Measurements from ENCODE around the gene RTL5.

Gene RTL5

GRCh38 chrX:72128183-72128834, 3.4 kb downstream of the RTL5 start:
- Mint-ChIP-seq H3K27me3 (ENCODE audit: low read depth) (no peaks in the 10 kb centered on the region), H3K4me3 (peak overlapping the region; percentile 23 to 78 (median 72)), H3K9me3 (peaks cover 15% of the 10 kb centered on the region), H3K4me1 (peaks cover 62% of the 10 kb centered on the region), H3K36me3 (ENCODE audit: low read depth) (peaks cover 21% of the 10 kb centered on the region), H3K27ac (peak overlapping the region; percentile 54 to 67 (median 62))
- no peak for TF ChIP-seq CTCF (IDR thresholded peaks at IDR 0.05; ENCODE audit: unreplicated experiment in 3 of 3)

GRCh38 chrX:72127332-72127731, 4.4 kb downstream of the RTL5 start:
- peaks cover 21% of the 10 kb centered on the region for H3K36me3 Mint-ChIP-seq (ENCODE audit: low read depth)
- peak overlapping the region; percentile 67 to 83 (median 76) for H3K27ac Mint-ChIP-seq
- H3K4me1 Mint-ChIP-seq = peaks cover 67% of the 10 kb centered on the region
- no peak for TF ChIP-seq CTCF (IDR thresholded peaks at IDR 0.05; ENCODE audit: unreplicated experiment in 3 of 3)
- no peak overlapping the region for H3K4me3 Mint-ChIP-seq
- H3K27me3 Mint-ChIP-seq (ENCODE audit: low read depth) = no peaks in the 10 kb centered on the region
- peaks cover 18% of the 10 kb centered on the region for H3K9me3 Mint-ChIP-seq

- Mint-ChIP-seq H3K36me3 (ENCODE audit: low read depth) (peaks cover 21% of the 10 kb centered on the region), H3K4me1 (peaks cover 62% of the 10 kb centered on the region), H3K9me3 (peaks cover 18% of the 10 kb centered on the region), H3K4me3 (peak overlapping the region; percentile 2 to 63 (median 63)), H3K27ac (peak overlapping the region; percentile 67 to 83 (median 76)), H3K27me3 (ENCODE audit: low read depth) (no peaks in the 10 kb centered on the region)
- peak; percentile 70 to 73 (median 71) for TF ChIP-seq CTCF (IDR thresholded peaks at IDR 0.05; ENCODE audit: unreplicated experiment in 3 of 3)
These were observed 5.1 kb downstream of the RTL5 start for GRCh38 chrX:72126539-72127140.

GRCh38 chrX:72126048-72126415, 5.7 kb downstream of the RTL5 start:
- Mint-ChIP-seq H3K36me3 (ENCODE audit: low read depth) (peaks cover 21% of the 10 kb centered on the region), H3K4me1 (peaks cover 67% of the 10 kb centered on the region), H3K27ac (peak overlapping the region; percentile 67 to 83 (median 76)), H3K27me3 (ENCODE audit: low read depth) (no peaks in the 10 kb centered on the region), H3K4me3 (no peak overlapping the region), H3K9me3 (peaks cover 18% of the 10 kb centered on the region)
- TF ChIP-seq CTCF (IDR thresholded peaks at IDR 0.05; ENCODE audit: unreplicated experiment in 3 of 3) = no peak

GRCh38 chrX:72125331-72126047, 6.2 kb downstream of the RTL5 start:
- Mint-ChIP-seq H3K9me3 (peaks cover 16% of the 10 kb centered on the region), H3K4me3 (no peak overlapping the region), H3K36me3 (ENCODE audit: low read depth) (peaks cover 19% of the 10 kb centered on the region), H3K27ac (peak overlapping the region; percentile 52 to 97 (median 76)), H3K4me1 (peaks cover 71% of the 10 kb centered on the region), H3K27me3 (ENCODE audit: low read depth) (no peaks in the 10 kb centered on the region)
- TF ChIP-seq CTCF (IDR thresholded peaks at IDR 0.05; ENCODE audit: unreplicated experiment in 3 of 3) = no peak
